ENCODE results near the gene STEAP3. TPM values are rescaled to one million over a fixed set of nuclear protein-coding genes. Genes with fewer than 3 reads are reported as not detected.

The STEAP3 gene
- total and polyA plus RNA-seq, 2 donors (not counting 3 experiments of a cell fraction or from before 2014, with no cell fraction given) = 8.6 to 17.4 TPM

DNA sequence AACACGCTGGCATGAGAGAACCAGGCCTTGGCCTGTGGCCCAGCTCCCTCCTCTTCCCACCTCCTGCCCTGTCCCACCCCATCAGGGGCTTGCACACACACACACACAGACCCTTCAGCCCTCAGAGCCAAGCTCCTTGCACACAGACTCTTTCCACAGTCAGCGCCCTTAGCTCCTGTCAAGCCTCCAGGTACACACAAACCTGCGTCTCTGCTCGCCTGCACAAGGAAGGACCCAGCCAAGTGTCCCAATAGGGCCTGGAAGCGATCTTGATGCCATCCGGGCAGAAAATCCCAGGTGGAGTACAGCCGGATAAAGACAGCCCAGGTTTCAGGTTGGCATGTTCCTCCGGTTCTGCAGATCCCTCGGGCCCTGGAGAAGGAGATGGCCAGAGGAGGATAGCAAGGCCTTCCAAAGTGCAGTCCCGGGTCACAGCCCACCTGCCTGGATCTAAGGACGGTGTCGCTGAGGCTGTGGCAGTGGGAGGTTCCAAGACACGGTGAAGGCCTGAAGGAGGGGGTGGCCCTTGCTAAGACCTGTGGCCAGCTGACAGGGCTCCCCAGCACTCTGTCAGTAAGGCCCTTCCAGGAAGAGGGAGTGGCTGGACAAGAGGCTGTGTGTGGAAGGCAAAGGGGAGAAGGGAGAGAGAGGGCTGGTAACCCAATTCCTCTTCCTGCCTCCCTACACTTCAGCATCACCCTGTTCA is 18.5 kb upstream of the STEAP3 start:
- Histone ChIP-seq H3K36me3 (ENCODE audit: control insufficient read depth in 2 of 2, extremely low read depth in 1 of 2, insufficient read depth in 2 of 2, low read length in 2 of 2) (no peaks in the 10 kb centered on the region), H3K9me1 (replicated peaks; ENCODE audit: control insufficient read depth, extremely low read depth, insufficient read depth, low read length) (no peaks in the 10 kb centered on the region), H2AFZ (ENCODE audit: low read depth, low read length) (no peak overlapping the region), H3K27me3 (ENCODE audit: control insufficient read depth in 2 of 2, insufficient read depth in 2 of 2, low read length in 2 of 2) (peaks cover 0 to 2% of the 10 kb centered on the region in 2 experiments), H3K4me3 (replicated peaks in 1 of 3; ENCODE audit: insufficient read depth in 1 of 3, low read depth in 1 of 3, low read length in 3 of 3) (no peak overlapping the region), H3K27ac (ENCODE audit: insufficient read depth, low read depth, low read length) (no peak overlapping the region), H3K9me3 (replicated peaks; ENCODE audit: control insufficient read depth, insufficient read depth, low read length) (no peaks in the 10 kb centered on the region), H4K20me1 (replicated peaks; ENCODE audit: control insufficient read depth, extremely low read depth, insufficient read depth, low read length) (no peaks in the 10 kb centered on the region), H3K79me2 (ENCODE audit: control insufficient read depth, insufficient read depth, low read length) (no peaks in the 10 kb centered on the region), H3K4me2 (ENCODE audit: insufficient read depth, low read length) (no peak overlapping the region), H3K4me1 (ENCODE audit: control insufficient read depth, extremely low read depth, insufficient read depth, low read length) (no peaks in the 10 kb centered on the region), H3K9ac (replicated peaks; ENCODE audit: extremely low read depth, insufficient read depth, low read length) (no peak overlapping the region)
- CTCF ChIA-PET = no interaction called here
- dilution Hi-C loops (cut with MboI; ENCODE audit: extremely low pct_ligation_motif_present, low sequenced_read_pairs) (no loop called here), intact Hi-C loops (cut with micrococcal nuclease) (no loop called here)
- FAIRE-seq (no peak), DNase-seq (ENCODE audit: low read depth, low spot score) (no peak)
- no TSS peak for BruUV-seq (replicated peaks)
- POLR2A ChIA-PET = no interaction called here
- TF ChIP-seq GATA2 (IDR thresholded peaks at IDR 0.05; ENCODE audit: insufficient read depth, insufficient read length, low read depth, low read length) = no peak
- no peak for TF ChIP-seq EZH2 (IDR thresholded peaks at IDR 0.05; ENCODE audit: borderline replicate concordance, low read depth, low read length, severe bottlenecking)
- no peak for TF ChIP-seq JUN (IDR thresholded peaks at IDR 0.05; ENCODE audit: borderline replicate concordance, insufficient read depth, insufficient read length, low read depth)
- TF ChIP-seq FOS (IDR thresholded peaks at IDR 0.05; ENCODE audit: borderline replicate concordance, insufficient read depth, low read length) = no peak
- no peak for TF ChIP-seq POLR2A (IDR thresholded peaks at IDR 0.05; ENCODE audit: low read depth, low read length)
- no peak for TF ChIP-seq POLR2AphosphoS5 (IDR thresholded peaks at IDR 0.05; ENCODE audit: insufficient read depth, low read depth, low read length)
- TF ChIP-seq, protein P1, sequence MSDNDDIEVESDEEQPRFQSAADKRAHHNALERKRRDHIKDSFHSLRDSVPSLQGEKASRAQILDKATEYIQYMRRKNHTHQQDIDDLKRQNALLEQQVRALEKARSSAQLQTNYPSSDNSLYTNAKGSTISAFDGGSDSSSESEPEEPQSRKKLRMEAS (IDR thresholded peaks at IDR 0.05; ENCODE audit: insufficient read depth, insufficient read length) = no peak
- TF ChIP-seq, protein P2, sequence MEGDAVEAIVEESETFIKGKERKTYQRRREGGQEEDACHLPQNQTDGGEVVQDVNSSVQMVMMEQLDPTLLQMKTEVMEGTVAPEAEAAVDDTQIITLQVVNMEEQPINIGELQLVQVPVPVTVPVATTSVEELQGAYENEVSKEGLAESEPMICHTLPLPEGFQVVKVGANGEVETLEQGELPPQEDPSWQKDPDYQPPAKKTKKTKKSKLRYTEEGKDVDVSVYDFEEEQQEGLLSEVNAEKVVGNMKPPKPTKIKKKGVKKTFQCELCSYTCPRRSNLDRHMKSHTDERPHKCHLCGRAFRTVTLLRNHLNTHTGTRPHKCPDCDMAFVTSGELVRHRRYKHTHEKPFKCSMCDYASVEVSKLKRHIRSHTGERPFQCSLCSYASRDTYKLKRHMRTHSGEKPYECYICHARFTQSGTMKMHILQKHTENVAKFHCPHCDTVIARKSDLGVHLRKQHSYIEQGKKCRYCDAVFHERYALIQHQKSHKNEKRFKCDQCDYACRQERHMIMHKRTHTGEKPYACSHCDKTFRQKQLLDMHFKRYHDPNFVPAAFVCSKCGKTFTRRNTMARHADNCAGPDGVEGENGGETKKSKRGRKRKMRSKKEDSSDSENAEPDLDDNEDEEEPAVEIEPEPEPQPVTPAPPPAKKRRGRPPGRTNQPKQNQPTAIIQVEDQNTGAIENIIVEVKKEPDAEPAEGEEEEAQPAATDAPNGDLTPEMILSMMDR (IDR thresholded peaks at IDR 0.05; ENCODE audit: extremely low read depth in 1 of 2, insufficient read depth in 1 of 2, low read depth in 1 of 2, low read length in 2 of 2) = no peak
- TF ChIP-seq MYC (IDR thresholded peaks at IDR 0.05; ENCODE audit: low read depth, low read length) = no peak
